ENCODE data around the gene DOK5. TPM values are rescaled to one million over a fixed set of nuclear protein-coding genes. Genes with fewer than 3 reads are reported as not detected.

Gene DOK5
- total and polyA plus RNA-seq, 2 experiments from 2014 or later: 5.0 to 6.9 TPM

GRCh38 chr20:54665812-54666211, 190.4 kb downstream of the DOK5 start:
- H3F3A ChIP-seq (replicated peaks; ENCODE audit: low read depth): no peaks in the 10 kb centered on the region
- H3K4me1 ChIP-seq (ENCODE audit: insufficient read depth): peaks cover 13% of the 10 kb centered on the region; the same call in 1 of the 2 replicates
- H3K27me3 Mint-ChIP-seq (ENCODE audit: insufficient read depth, low read depth, poor library complexity): peaks cover 6% of the 10 kb centered on the region
- H3K27ac ChIP-seq (ENCODE audit: low read depth): no peak overlapping the region
- H3K9me3 Mint-ChIP-seq: peaks cover 15% of the 10 kb centered on the region; the same call in 2 of the 3 replicates
- H3K79me2 ChIP-seq (replicated peaks; ENCODE audit: insufficient read depth): no peaks in the 10 kb centered on the region
- H3K27ac Mint-ChIP-seq: no peak overlapping the region
- H3K4me1 Mint-ChIP-seq: peaks cover 11% of the 10 kb centered on the region; the same call in 2 of the 3 replicates
- H3K36me3 Mint-ChIP-seq (ENCODE audit: low read depth): no peaks in the 10 kb centered on the region
- no peak overlapping the region for H3K4me2 ChIP-seq
- ATAC-seq: no peak
- no peak overlapping the region for H3K4me3 Mint-ChIP-seq
- H3K4me3 ChIP-seq: no peak overlapping the region
- TF ChIP-seq REST (IDR thresholded peaks at IDR 0.05; ENCODE audit: unreplicated experiment) (no peak), POLR2AphosphoS5 (IDR thresholded peaks at IDR 0.05; ENCODE audit: low read depth) (no peak), CREB1 (CRISPR knock-in tag; IDR thresholded peaks at IDR 0.05; ENCODE audit: low read depth) (no peak), ZNF331 (CRISPR knock-in tag; IDR thresholded peaks at IDR 0.05; ENCODE audit: low read depth) (no peak), STAT1 (IDR thresholded peaks at IDR 0.05; ENCODE audit: unreplicated experiment) (no peak), ZNF462 (CRISPR knock-in tag; IDR thresholded peaks at IDR 0.05) (no peak), ZNF114 (CRISPR knock-in tag; IDR thresholded peaks at IDR 0.05) (no peak), JUNB (IDR thresholded peaks at IDR 0.05; ENCODE audit: unreplicated experiment) (no peak), CTCF (conservative IDR thresholded peaks at IDR 0.05; ENCODE audit: low read depth in 2 of 2) (no peak), EZH2phosphoT487 (IDR thresholded peaks at IDR 0.05; ENCODE audit: unreplicated experiment) (no peak), NANOG (IDR thresholded peaks at IDR 0.05; ENCODE audit: borderline replicate concordance) (no peak), EZH2 (IDR thresholded peaks at IDR 0.05; ENCODE audit: low read depth, unreplicated experiment) (no peak)
- TF ChIP-seq, protein P1, sequence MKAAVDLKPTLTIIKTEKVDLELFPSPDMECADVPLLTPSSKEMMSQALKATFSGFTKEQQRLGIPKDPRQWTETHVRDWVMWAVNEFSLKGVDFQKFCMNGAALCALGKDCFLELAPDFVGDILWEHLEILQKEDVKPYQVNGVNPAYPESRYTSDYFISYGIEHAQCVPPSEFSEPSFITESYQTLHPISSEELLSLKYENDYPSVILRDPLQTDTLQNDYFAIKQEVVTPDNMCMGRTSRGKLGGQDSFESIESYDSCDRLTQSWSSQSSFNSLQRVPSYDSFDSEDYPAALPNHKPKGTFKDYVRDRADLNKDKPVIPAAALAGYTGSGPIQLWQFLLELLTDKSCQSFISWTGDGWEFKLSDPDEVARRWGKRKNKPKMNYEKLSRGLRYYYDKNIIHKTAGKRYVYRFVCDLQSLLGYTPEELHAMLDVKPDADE (IDR thresholded peaks at IDR 0.05): no peak
- H3K36me3 ChIP-seq (ENCODE audit: insufficient read depth): no peaks in the 10 kb centered on the region; the same call in 1 of the 2 replicates
- no peak for DNase-seq (ENCODE audit: low spot score)
- H2AFZ ChIP-seq: no peak overlapping the region
- H3K27me3 ChIP-seq (ENCODE audit: insufficient read depth): peaks cover 33% of the 10 kb centered on the region
- no peaks in the 10 kb centered on the region for H3K9me2 ChIP-seq (ENCODE audit: insufficient read depth)
- H4K20me1 ChIP-seq (replicated peaks; ENCODE audit: insufficient read depth): no peaks in the 10 kb centered on the region

Measured in GM23338 (cell line).